HG03520 (cell line): ENCODE results near the gene MAD2L2.

Experiments used
- ATAC-seq: cut with Tn5 transposase; IDR thresholded peaks from one replicate; pipeline ENCODE4 v1.9.1; 2021; ENCODE audit warnings: mild to moderate bottlenecking, moderate library complexity; ENCODE audit not compliant: unreplicated experiment

Gene MAD2L2

GRCh38 chr1:11705596-11705995 is 24.6 kb upstream of the MAD2L2 start:
- no peak for ATAC-seq

- no peak for ATAC-seq
Observed at GRCh38 chr1:11704691-11705475, 23.9 kb upstream of the MAD2L2 start.

DNA sequence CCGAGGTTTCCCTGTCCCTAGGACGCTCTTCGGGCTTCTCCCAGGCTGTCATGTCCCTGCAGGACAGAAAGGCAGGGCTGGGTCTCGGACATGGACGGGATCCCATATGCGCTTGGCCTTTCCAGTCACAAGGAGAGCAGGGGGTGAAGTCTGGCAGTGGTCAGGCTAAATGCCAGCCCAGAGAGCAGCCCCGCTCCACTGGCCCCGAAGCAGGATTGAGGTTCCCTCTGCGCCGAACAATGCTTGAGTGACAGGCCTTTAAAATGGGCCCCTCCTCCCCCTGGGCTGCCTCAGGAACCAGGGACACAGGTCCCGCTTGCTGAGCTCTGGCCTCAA is 23.2 kb upstream of the MAD2L2 start:
- ATAC-seq: no peak

DNA sequence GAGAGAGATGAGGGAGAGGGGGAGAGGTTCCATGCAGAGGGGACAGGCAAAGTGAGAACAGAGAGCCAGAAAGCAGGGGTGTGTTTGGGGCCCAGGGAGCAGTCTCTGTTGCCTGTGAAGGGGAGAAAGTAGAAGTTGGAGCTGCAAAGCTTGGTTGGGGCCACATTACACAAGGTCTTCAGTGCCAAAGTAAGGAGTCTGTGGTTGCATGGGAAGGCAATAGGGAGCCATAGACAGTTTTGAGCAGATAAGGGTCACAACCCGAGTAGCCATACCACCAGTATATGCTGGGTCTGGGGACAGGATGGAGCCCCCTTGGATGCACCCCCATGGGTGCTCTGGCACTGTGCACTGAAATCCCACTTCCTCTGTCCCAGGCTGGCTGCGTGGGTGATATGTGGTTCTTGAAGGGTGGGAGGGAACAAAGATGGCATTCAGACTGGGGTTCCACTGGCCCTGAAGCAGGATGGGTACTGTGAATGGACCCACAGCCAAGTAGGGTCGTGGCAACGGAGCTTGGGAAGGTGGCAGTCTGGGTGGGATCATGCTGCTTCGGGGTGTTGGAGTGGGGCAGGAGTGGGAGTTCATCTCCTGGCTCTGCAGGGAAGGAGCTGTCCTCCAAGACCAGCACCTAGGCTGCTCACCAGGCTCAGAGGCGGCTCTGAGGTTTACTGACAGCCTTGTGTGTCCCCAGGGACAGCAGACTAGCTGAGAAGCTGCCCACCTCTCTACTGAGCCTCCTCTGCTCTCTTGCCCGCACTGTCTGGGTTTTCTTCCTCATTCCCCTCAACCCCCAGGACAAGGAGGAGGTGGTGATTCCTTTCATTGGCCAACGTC is 22.6 kb upstream of the MAD2L2 start:
- no peak for ATAC-seq

GRCh38 chr1:11701981-11702803 is 21.2 kb upstream of the MAD2L2 start:
- ATAC-seq: no peak

- ATAC-seq: no peak
Observed at GRCh38 chr1:11701551-11701961, 20.6 kb upstream of the MAD2L2 start.

DNA sequence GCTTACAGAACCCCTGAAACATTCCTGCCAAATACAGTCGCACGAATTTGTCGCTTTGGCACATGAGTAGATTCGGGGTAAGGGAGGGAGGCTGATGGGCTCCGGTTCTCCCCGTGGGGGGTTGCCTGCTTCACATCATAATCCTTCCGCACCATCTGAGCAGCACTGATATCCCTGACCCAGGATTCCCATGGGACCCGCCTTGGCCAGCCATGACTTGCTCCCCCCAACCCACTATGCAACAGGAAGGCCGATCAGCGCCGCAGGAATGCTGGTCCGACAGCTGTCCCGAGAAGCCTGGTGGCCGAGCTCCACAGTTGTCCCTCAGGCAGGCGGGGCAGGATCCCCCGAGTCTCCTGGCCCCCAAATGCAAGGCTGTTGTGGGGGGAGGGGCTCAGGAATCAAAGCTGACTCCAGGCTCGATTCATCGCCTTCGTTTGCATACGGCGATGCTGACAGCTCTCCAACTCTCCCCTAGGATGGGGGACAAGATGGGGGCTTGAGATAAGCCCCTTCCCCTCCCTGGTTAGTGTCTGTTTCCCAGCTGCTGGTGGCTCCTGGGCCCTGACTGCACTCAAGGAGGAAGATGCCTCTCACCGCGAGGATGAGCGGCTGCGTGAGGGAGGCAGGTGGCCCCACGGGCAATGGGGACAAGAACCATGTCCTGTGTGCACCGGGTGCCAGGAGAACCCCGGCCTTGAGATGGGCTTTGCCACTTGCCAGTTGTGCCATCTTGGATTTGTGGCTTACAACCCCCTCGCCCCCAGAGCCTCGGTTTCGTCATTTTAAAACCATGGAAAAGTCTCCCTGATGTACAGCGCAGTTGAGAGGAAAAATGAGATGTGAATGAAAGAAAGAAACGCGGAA is 19.9 kb upstream of the MAD2L2 start:
- ATAC-seq: no peak

GRCh38 chr1:11697893-11698210 is 16.9 kb upstream of the MAD2L2 start:
- no peak for ATAC-seq

DNA sequence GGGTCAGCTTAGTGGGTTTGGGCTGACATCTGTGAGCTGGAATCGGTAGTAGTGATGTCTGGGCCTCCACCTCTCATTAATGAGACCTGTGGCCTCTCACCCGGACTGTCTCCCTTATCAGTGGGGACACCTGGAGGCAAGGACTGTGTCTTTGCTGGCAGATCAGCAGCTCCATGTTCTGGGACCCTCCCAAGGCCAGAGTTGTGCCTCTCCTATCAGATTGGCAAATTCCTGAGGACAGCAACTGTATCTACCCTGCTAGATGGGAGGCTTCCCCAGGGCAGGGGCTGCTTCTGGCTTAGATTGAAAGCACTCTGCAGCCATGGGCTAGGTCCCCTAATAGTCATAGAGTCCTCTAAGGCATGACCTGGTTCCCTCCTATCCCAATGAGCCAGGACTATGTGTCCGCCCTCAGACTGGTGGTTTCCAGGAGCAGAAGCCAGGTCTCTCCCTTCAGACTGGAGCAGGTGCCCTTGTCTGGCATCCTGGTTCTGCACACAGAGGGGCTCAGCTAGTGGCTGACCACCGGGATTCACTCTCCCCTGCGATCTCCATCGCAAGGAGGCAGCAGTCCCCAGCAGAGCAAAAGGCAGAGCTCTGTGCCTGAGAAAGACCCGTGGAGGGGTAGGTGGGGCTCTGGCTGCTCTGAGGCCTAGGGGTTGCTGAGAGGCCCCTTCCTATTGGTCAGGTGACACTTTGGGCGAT is 16.4 kb upstream of the MAD2L2 start:
- no peak for ATAC-seq

- ATAC-seq: no peak
Observed at GRCh38 chr1:11695861-11696260, 14.9 kb upstream of the MAD2L2 start.

DNA sequence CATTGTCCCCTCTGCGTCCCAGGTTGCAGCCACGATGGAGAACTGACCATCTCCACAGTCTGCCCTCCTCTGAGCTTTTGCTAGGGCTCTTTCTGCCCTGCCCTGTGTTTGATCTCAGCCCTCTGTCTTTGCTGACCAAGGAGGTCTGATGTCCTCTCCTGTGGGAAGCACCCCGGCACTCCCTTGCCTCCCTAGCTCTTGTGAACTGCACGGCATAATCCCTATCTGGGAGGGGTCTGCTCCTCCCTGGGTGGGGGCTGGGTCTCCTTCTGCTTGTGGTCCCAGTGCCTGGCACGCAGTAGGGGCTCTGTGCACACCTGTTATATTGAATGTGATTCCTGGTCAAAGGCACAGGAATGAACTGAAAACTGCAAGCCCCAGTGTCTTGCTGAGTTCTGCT is 13.0 kb upstream of the MAD2L2 start:
- ATAC-seq: no peak

- ATAC-seq: no peak
Observed at GRCh38 chr1:11693024-11693590, 12.2 kb upstream of the MAD2L2 start.

DNA sequence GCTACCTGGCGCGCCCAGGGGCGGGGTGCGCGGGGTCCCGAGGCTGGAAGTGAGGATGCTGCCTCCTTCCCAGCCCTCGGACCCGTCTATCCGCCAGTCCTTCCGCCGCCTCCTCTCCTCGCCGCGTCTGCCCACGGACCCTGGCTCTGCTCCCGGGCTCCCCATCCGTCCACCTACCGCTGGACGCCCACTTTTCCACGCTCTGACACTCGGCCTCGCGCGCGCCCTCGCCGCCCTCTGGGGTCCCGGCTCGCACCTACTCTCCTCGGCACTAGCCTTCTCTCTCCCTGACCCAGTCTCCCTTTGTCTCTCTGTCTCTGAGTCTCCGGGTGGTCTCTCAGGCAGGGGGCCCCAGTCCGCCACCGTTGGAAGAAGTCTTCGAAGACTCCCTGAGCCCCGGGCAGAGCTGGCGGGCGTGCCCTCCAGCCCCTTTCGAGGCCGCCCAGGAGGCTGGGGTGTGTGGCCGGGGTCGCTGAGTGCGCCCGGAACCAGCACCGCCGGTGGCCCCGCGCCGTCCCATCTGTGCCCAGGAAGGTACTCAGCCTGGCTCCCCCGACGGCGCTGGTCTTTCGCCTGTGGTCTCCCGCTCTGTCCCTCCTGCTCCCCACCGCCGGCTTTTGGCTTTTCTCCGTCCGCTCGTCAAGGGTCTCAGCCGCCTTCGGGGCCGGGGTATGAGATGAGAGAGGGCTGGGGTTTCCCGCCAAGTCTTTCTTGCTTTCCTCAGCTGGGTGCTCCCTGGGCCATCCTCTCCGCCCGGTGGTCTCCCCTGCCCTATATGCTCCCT is 11.2 kb upstream of the MAD2L2 start:
- no peak for ATAC-seq

DNA sequence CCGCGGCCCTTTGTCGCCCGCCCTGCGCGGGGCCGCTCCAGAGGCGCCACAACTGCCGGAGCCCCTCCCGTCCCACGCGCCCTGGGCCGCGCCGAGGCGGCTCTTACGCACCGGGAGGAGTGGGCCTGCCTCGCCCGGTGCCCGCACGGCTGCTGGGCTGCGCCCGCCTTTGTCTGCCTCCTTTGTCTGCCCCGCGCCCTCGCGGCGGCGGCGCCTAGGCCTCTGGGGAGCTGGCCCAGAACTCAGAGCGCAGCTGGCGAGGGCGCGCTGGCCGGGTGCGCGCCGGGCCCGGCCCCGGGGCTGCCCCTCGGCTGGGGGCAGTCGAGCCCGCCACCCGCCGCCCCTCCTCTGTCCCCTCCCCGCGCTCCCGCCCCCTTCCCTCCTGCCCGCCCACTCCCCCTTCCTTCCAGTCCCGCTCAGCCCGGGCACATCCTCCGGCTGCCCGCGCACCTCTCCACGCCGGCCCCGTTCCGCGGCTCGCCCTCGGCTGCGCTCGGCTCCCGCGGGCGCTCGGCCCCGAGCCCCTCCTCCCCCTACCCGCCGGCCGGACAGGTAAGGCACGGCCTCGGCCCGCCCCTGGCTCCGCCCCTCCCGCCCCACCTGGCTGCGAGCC is 10.5 kb upstream of the MAD2L2 start, which contains the start of gene DRAXIN:
Gene DRAXIN, plus strand, starts transcription at position 409 of the 613 bp plus-strand sequence. CDS start 14,549 bp downstream, outside the sequence.
- ATAC-seq: no peak

GRCh38 chr1:11690397-11691301 is 9.7 kb upstream of the MAD2L2 start:
- ATAC-seq: no peak

DNA sequence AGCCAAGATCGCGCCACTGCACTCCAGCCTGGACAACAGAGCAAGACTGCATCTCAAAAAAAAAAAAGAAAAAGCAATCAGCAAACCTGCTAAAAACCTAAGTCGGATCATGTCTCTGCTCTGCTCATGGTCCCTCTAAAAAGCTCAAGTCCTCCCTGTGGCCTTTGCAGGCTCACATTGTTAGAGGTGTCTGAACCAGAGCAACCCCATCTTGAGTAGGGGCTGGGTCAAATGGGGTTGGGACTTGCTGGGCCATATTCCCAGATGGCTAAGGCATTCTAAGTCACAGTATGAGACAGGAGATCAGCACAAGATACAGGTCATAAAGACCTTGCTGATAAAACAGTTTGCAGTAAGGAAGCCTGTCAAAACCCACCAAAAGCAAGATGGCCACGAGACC is 7.6 kb upstream of the MAD2L2 start:
- ATAC-seq: no peak

GRCh38 chr1:11685210-11685752 is 4.3 kb upstream of the MAD2L2 start:
- no peak for ATAC-seq
